IPS-20b (cell line): ENCODE measurements around the gene PRLR.
"Not testable (repeated sequence)": the region's sequence is repeated elsewhere in the genome, so short reads cannot be mapped to it uniquely, and the experiment has no call there.

Experiments used
- H3K27ac ChIP-seq: one replicate; pipeline ENCODE4 v1.5.1; 2013; ENCODE audit warnings: low read length
- H3K27me3 ChIP-seq: 2 replicates; pipeline ENCODE4 v1.6.1; 2013; ENCODE audit warnings: mild to moderate bottlenecking, low read length, inconsistent platforms; ENCODE audit not compliant: insufficient read depth
- H3K36me3 ChIP-seq: 2 replicates; pipeline ENCODE4 v1.6.1; 2013; ENCODE audit warnings: low read depth, mild to moderate bottlenecking, inconsistent platforms, low read length, moderate library complexity; ENCODE audit not compliant: insufficient read depth
- H3K4me1 ChIP-seq: 2 replicates; pipeline ENCODE4 v1.6.1; 2013; ENCODE audit warnings: mild to moderate bottlenecking, control low read depth, inconsistent platforms, low read length, moderate library complexity; ENCODE audit not compliant: insufficient read depth
- H3K4me3 ChIP-seq: 2 replicates; pipeline ENCODE4 v1.5.1; 2013; ENCODE audit warnings: mild to moderate bottlenecking, low read length, inconsistent platforms
- H3K9ac ChIP-seq: 2 replicates; pipeline ENCODE4 v1.6.1; 2013; ENCODE audit warnings: low read depth, mild to moderate bottlenecking, inconsistent platforms, low read length, moderate library complexity
- H3K9me3 ChIP-seq: 2 replicates; pipeline ENCODE4 v1.6.1; 2013; ENCODE audit warnings: mild to moderate bottlenecking, low read depth, low read length, inconsistent platforms; ENCODE audit not compliant: insufficient read depth

Gene PRLR

DNA sequence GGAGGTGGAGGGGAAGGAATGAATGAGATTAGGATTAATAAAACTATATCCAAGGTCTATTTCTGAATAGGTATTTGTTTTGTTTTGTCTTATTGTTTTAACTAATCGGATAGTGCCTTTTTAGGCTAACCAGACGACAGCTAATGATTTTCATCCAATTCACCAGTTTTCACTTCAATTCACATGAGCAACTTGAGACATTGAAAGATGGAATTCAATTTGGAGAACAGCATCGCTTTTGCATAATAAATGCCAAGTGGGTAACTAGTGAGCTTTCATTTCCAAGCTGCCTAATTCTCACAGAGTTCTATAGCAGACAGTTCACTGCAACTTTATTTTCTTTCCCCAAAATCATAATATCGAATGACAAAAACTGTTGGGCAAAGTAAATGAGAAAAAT is 187.5 kb downstream of the PRLR start:
- H3K4me1 ChIP-seq, result peaks cover 3% of the 10 kb centered on the region; the same call in 1 of the 2 replicates
- no peaks in the 10 kb centered on the region for H3K27me3 ChIP-seq
- H3K4me3 ChIP-seq, result no peak overlapping the region
- no peak overlapping the region for H3K9ac ChIP-seq
- no peaks in the 10 kb centered on the region for H3K36me3 ChIP-seq
- H3K9me3 ChIP-seq, result no peaks in the 10 kb centered on the region
- no peak overlapping the region for H3K27ac ChIP-seq

DNA sequence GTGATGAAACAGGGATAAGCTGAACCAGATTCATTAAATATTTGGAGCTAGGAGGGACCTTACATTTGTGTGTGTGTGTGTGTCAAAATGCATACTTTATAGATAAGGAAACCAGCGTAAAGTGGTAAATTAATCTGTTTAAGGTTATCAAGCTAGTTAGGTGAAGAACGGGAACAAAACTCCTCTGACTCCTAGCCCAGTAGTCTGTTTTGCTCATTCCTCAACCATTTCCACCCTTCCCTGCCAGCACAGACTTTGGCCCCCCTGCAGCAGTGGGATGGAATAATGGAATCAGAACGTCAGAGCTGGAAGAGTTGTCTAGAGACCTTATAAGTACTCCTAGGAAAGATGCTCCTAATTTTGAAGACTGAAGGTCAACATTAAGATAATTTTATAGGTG is 189.0 kb downstream of the PRLR start:
- Histone ChIP-seq H3K4me3 (no peak overlapping the region), H3K4me1 (peaks cover 3% of the 10 kb centered on the region; the same call in 1 of the 2 replicates), H3K36me3 (no peaks in the 10 kb centered on the region), H3K9me3 (no peaks in the 10 kb centered on the region), H3K27me3 (no peaks in the 10 kb centered on the region), H3K9ac (no peak overlapping the region), H3K27ac (no peak overlapping the region)

DNA sequence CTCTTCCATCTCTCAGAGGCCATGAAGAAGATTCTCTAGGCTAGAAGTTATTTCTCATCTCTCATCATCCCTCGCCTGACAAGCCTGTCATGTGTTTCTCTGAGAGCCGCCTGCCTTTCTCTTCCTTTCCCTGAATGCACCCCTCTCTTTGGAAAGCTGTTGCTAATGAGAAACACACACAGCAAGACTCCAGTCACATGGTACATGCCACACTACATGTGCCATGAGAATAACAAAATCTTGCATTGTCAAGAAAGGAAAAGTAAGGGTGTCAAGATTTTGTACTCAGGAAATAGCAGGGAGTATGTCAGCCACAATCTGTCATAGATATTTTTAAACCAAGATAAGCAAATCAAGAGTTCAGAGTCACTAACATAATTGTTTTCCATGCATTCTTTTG is 191.4 kb downstream of the PRLR start:
- Histone ChIP-seq H3K4me3 (no peak overlapping the region), H3K27me3 (no peaks in the 10 kb centered on the region), H3K9me3 (no peaks in the 10 kb centered on the region), H3K36me3 (no peaks in the 10 kb centered on the region), H3K4me1 (peaks cover 3% of the 10 kb centered on the region; the same call in 1 of the 2 replicates), H3K9ac (no peak overlapping the region), H3K27ac (no peak overlapping the region)

DNA sequence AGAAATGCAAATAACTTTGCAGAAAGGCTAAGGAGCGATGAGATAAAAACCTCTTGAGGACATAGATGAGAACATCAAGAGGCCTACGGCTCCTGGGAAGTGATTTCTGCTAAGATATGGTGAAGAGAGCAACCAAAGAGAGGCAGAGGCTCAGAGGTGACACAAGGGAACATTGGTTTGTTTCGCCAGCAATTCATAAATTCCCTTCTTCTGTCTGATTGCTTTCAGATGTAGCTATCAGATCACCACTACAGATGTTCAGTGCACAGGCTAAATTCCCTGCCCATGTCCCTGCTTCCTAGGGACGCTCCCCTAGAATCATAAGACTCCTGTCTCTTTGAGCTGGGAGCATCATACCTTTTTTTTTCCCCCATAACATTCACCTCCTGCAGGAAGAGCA is 193.8 kb downstream of the PRLR start:
- Histone ChIP-seq H3K4me3 (no peak overlapping the region), H3K9me3 (no peaks in the 10 kb centered on the region), H3K27me3 (no peaks in the 10 kb centered on the region), H3K4me1 (no peaks in the 10 kb centered on the region; the same call in 1 of the 2 replicates), H3K9ac (no peak overlapping the region), H3K27ac (no peak overlapping the region), H3K36me3 (no peaks in the 10 kb centered on the region)

DNA sequence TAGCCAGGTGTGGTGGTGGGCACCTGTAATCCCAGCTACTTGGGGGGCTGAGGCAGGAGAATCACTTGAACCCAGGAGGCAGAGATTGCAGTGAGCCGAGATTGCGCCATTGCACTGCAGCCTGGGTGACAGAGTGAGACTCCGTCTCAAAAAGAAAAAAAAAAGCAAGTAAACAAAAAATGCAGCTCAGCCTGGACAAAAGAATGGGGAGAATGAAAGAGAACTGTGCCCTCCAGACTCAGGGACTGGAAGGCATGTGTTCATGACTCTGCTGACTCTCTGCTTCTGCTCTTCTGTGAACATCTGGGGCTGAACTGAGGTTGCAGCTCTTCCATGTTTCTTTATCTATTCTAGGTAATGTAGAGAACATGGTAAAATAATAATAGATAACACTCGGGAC is 194.4 kb downstream of the PRLR start:
- H3K27ac ChIP-seq, H3K9ac ChIP-seq, H3K27me3 ChIP-seq, H3K9me3 ChIP-seq, H3K4me1 ChIP-seq, H3K36me3 ChIP-seq, H3K4me3 ChIP-seq: not testable (repeated sequence)

DNA sequence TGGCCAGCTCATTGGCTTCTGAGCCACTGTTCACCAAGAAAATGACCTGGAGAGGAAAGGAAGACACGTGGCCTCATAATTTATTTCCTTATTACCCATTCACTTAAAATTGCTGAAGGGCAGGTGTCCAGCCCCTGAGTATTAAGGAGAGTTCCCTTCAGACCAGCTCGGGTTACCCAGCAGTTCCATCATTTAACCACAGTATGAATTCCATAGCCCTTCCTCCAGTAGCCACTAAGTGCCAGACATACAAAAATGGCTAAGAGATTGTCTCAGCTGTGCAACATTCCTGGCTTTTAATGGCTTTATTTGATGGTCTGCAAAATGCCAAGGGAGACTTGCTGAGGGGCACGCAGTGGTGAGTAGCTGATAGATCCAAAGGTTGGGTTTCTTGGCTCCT is 195.0 kb downstream of the PRLR start:
- no peak overlapping the region for H3K9ac ChIP-seq
- no peak overlapping the region for H3K4me3 ChIP-seq
- no peaks in the 10 kb centered on the region for H3K9me3 ChIP-seq
- H3K27ac ChIP-seq, result no peak overlapping the region
- no peaks in the 10 kb centered on the region; the same call in 1 of the 2 replicates for H3K4me1 ChIP-seq
- H3K27me3 ChIP-seq, result no peaks in the 10 kb centered on the region
- no peaks in the 10 kb centered on the region for H3K36me3 ChIP-seq

DNA sequence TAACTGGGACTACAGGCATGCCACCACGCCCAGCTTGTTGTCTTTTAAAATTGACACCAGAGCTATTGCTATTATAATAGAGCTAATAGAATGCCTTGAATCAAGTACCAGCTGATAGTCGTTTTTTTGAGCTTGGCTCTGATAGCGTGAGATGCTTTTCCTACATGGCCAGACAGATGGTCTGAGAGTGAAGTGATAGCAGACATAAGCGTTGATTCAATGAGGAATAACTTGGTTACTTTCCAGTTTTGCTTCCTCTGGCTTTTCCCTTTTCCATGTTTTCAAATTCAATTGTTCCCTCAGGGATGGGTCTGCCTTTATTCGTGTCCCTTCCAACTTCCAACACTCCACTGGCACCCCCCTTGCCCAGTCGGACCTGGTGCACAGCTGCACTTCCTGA is 197.9 kb downstream of the PRLR start:
- Histone ChIP-seq H3K9ac (no peak overlapping the region), H3K27me3 (no peaks in the 10 kb centered on the region), H3K36me3 (no peaks in the 10 kb centered on the region), H3K4me3 (no peak overlapping the region), H3K9me3 (no peaks in the 10 kb centered on the region), H3K27ac (no peak overlapping the region), H3K4me1 (no peaks in the 10 kb centered on the region; the same call in 1 of the 2 replicates)

DNA sequence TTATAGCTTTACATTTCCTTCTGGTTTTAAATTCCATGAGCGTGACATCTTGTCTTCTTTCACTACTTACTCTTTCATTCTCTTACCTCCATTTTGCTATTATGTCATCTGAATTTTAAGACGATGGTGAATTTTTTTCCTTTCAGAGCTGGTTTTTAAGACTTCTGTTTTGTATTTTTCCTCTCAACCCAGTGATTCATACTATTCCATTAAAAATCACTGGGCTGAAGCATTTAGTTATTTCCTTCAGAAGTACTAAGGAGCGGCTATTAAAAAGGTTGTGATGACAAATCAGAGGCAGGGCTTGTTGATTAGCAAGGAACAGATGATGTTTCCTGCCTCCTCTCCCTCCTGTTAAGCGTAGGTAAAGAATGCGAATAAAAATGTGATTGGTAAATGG is 199.0 kb downstream of the PRLR start:
- Histone ChIP-seq H3K9me3 (no peaks in the 10 kb centered on the region), H3K9ac (no peak overlapping the region), H3K27me3 (no peaks in the 10 kb centered on the region), H3K4me1 (no peaks in the 10 kb centered on the region; the same call in 1 of the 2 replicates), H3K36me3 (no peaks in the 10 kb centered on the region), H3K27ac (no peak overlapping the region), H3K4me3 (no peak overlapping the region)

DNA sequence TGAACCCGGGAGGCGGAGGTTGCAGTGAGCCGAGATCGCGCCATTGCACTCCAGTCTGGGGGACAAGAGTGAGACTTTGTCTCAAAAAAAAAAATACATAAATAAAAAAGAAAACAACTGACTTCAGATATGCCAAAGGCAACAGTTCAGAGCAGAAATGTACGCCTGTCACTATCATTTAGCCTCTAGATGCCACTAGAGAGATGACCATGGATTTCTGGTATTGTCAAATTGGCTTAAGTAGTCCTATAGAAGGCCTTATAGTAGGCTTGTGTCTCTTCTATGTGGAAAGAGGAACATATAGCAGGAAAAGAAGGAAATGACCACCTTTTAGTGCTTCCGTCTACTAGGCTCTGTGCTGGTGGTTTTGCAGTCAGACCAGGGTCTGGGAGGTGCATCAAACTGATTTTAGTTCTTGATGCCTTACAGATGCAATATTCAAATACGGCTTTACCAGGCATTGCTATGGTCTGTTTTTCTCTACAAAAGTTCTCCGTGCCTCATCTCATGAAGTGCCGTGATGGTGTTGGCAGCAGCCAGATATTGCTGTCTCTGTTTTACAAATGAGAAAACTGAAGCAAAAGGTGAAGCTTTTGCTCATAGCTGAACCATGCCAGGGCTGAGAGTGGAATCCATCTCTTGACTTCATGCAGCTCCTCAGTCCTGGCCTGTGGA is 199.7 kb downstream of the PRLR start:
- H3K9ac ChIP-seq, result no peak overlapping the region
- H3K9me3 ChIP-seq, result no peaks in the 10 kb centered on the region
- no peak overlapping the region for H3K27ac ChIP-seq
- H3K4me1 ChIP-seq, result no peaks in the 10 kb centered on the region
- no peak overlapping the region for H3K4me3 ChIP-seq
- no peaks in the 10 kb centered on the region for H3K27me3 ChIP-seq
- H3K36me3 ChIP-seq, result no peaks in the 10 kb centered on the region

DNA sequence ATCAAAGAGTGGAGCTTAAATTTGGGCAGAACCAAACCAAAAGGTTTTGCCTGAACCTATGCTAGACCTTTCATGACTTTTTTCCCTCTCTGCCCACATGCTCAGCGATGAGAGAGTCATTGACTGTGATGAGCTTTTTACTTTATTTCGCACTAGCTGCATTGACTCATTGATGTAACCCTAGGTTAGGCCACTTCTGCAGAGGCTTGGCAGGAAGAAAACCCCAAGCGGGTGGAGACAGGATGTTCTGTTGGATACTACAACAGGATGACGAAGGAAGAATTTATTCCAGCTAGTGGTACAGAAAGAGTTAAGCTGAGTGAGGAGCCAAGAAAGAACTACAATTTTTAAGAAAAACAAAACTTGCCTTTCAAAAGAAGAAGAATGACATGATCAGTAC is 201.0 kb downstream of the PRLR start:
- Histone ChIP-seq H3K27ac (no peak overlapping the region), H3K27me3 (no peaks in the 10 kb centered on the region), H3K9ac (no peak overlapping the region)

DNA sequence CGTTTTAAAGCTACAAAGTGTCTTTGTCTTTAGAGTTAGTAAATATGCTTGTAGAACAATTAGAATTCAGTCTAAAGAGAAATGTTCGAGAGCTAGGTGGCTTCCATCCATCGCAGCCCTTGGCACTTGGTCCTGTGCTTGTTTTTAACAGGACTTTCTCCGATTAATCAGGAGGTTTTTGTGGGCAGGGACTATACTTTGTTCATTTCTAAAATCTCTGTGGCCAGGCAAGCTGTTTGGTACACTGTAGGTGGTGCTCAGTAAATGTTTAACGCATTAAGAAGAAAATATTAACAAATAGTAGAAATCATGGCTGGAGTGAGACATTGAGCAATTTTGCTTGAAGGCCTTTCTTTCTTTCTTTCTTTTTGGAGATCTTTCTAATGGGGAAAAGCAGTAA is 203.3 kb downstream of the PRLR start:
- Histone ChIP-seq H3K9ac (no peak overlapping the region), H3K27me3 (no peaks in the 10 kb centered on the region), H3K9me3 (no peaks in the 10 kb centered on the region), H3K4me1 (no peaks in the 10 kb centered on the region), H3K27ac (no peak overlapping the region), H3K36me3 (no peaks in the 10 kb centered on the region), H3K4me3 (no peak overlapping the region)

More for the DNA sequence above, 201.0 kb downstream of the PRLR start:
- Histone ChIP-seq H3K4me1 (no peaks in the 10 kb centered on the region), H3K36me3 (no peaks in the 10 kb centered on the region), H3K9me3 (no peaks in the 10 kb centered on the region), H3K4me3 (no peak overlapping the region)

DNA sequence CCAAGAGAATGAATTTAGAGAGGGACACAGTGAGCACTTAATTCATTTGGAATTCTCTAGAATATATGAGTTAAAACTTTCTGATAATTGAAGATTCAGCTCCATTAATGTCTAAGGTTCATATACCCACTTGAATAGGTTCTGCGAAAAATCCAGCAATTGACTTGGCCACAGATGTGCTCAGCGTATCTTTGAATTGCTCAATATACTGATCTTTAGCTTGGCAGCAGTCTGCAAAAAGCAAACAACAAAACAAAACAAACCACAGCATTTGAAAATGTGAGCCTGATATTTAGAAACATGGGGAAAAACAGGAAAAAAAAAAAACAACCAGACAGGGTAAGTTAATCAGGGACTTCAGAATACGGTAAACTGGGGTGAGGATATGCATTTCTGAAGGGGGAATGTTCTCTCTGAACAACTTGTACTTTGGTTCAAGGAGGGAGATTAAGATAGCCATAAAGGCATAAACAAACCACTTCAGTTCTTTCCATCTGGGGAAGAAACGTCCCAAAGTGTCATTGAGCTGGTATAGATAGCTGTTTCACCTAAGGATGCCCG is 203.9 kb downstream of the PRLR start:
- H3K4me3 ChIP-seq, result no peak overlapping the region
- H3K9ac ChIP-seq, result no peak overlapping the region
- H3K4me1 ChIP-seq, result no peaks in the 10 kb centered on the region
- no peaks in the 10 kb centered on the region for H3K27me3 ChIP-seq
- H3K27ac ChIP-seq, result no peak overlapping the region
- no peaks in the 10 kb centered on the region for H3K9me3 ChIP-seq
- no peaks in the 10 kb centered on the region for H3K36me3 ChIP-seq
